ENCODE data around the gene SYNDIG1.

The SYNDIG1 gene

DNA sequence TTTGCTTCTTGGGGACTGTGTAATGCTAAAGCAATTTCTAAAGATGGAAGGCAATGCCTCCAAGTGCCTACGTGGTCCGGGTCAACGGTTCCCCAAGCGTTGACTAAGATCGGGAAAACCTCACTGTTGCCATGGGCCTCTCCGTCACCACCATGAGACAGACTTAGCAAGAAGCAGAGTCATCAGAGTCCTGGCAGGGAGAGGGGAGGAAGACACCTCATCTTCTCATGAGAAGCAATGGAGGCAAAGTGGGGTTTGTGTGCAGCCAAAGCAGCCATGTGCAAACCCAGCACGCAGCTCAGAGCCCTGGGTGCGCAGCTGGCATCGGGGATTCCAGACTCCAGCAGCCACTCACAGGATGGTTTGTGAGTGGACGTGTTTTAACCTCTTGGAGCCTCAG lies 111.4 kb downstream of the SYNDIG1 start:
- in situ Hi-C loops (cut with MboI; ENCODE audit: low sequenced_read_pairs): no loop called here

DNA sequence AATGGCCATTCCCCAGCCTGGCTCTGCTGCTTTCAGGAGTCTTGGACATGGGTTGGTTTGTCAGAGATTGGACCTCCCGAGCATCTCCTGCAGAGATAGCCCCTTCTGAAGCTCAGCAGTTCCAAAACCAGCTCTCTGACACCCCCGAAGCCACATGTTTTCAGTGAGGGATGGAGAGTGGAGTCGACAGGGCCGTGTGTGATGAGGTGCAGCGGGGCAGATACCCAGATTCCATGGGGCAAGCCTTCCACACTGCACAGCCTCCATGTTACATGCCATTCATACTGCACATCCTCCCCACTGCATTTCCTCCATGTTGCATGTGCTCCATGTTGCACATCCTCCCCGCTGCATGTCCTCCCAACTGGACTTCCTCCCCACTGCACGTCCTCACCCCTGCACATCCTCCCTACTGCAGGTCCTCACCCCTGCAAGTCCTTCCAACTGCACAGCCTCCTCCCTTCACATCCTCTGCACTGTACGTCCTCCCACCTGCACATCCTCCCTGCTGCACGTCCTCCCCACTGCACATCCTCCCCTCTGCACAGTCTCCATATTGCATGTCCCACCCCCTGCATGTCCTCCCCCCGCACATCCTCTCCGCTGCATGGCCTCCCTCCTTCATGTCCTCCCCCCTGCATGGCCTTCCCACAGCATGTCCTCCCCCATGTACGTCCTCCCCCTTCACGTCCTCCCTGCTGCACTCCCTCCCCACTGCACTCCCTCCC lies 112.2 kb downstream of the SYNDIG1 start:
- in situ Hi-C loops (cut with MboI; ENCODE audit: low sequenced_read_pairs): no loop called here

GRCh38 chr20:24582373-24583168 lies 113.1 kb downstream of the SYNDIG1 start:
- in situ Hi-C loops (cut with MboI; ENCODE audit: low sequenced_read_pairs): no loop called here

DNA sequence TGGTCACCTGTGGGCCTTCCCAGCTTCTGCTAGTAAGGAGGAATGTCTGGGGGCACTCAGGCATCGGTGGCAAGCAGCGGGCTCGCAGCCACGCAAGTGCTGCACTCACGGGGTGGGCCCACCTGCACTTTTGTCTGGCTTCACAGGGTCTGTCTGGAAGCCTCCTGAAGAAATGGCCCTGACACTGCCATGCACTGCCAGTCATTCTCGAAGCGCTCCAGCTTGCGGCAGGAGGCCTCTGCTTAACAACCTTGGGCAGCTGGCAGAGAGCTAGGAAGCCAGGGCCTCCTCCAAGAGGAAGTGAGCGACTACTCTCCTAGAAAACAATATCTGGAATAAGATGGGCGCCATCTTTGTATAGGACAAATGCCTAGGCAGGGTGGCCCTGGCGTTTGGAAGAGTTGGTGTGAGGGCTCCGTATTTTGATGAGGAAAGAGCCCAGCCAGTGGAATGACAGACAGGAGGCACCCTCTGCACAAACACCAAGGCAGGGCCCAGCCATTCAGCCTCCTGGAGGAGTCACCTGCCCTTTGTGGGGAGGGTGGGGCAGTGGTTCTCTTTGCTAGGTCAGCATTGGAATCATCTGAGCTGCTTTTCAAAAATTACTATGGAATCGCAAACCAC lies 113.9 kb downstream of the SYNDIG1 start:
- in situ Hi-C loops (cut with MboI; ENCODE audit: low sequenced_read_pairs): no loop called here

GRCh38 chr20:24584078-24584477 lies 114.6 kb downstream of the SYNDIG1 start:
- in situ Hi-C loops (cut with MboI; ENCODE audit: low sequenced_read_pairs): no loop called here

DNA sequence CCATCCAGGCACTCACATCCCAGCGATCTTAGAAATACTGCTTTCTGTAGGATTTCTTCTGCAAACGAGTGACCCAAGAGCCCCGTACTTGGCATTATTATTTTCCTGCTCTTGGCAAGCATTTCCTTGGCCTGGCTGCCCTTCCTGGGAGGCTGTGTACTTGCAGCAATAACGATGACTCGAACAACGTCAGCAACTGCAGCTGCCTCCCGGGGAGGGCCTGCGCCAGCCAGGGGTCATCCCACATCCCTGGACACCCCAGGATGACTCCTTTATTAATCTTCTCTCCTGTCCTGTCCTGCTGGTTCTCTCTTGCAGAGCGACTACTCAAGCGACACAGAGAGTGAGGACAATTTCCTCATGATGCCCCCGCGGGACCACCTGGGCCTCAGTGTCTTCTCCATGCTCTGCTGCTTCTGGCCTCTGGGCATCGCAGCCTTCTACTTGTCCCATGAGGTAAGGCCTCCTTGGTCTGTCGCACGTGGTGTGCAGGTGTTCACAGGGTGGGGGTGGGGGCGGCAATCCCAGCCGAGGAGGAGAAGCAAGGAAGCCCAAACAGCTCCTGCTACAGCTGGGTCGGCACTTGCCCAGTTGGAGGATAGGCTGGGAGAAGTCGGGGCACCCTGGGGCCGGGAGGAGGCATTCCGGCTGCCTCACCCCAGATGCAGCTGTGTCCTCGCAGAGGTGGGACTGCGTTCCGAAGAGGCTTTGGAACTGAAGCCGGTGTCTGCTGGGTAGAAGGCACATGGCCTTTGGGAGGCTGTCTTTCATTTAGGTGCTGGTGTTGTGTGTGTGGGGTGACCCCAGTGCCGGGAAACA lies 115.3 kb downstream of the SYNDIG1 start:
- in situ Hi-C loops (cut with MboI; ENCODE audit: low sequenced_read_pairs): no loop called here

DNA sequence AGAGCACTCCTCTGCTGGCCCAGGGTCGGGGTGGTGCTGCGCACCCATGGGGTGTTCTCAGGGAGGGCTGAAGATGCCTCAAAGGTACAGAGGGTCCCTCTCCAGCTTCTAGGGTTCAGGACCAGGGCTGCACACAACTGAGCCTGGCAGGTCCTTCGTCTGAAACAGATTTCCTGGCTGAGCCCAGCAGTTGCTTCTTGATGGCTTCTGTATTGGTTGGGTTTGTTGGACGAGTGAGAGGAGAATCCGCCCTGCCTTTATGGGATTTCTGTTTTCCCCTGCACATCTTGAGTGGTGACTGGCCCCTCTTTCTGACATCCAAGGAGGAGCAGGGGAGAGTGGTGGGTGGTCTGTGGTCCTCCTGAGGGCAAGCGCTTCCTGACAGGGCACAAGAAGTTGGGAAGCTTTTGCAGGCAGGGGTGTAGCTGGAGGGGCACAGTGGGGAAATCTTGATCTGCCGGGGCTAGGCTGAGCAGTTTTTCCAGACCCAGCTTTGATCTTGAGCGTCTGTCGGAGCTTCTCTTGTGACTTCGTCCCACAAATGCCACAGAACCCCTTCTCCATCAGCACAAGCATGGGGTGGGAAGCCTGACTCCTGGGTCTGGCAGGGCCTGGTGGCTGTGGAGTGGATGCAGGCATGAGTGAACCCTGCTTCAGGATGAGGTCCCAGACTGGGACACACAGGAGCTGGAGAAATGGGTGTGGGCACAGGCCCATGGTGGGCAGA lies 116.5 kb downstream of the SYNDIG1 start:
- in situ Hi-C loops (cut with MboI; ENCODE audit: low sequenced_read_pairs): no loop called here

DNA sequence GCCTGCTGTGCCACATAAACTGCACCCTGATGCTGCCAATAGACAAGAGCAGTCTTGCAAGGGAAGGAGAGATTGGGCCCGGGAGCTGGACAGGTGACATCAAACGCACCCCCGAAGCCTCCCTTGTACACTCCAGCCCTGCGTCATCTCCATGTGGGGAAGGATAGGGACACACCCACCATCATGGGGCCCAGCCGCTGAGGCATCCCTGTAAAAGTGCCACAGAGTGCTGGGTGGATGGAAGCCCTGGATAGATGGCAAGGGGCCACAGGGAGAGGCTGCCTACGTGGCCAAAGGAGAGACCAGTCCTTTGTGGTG lies 117.1 kb downstream of the SYNDIG1 start:
- in situ Hi-C loops (cut with MboI; ENCODE audit: low sequenced_read_pairs): no loop called here

GRCh38 chr20:24587384-24588046 lies 118.1 kb downstream of the SYNDIG1 start:
- in situ Hi-C loops (cut with MboI; ENCODE audit: low sequenced_read_pairs): no loop called here

GRCh38 chr20:24588047-24588635 lies 118.7 kb downstream of the SYNDIG1 start:
- in situ Hi-C loops (cut with MboI; ENCODE audit: low sequenced_read_pairs): no loop called here

DNA sequence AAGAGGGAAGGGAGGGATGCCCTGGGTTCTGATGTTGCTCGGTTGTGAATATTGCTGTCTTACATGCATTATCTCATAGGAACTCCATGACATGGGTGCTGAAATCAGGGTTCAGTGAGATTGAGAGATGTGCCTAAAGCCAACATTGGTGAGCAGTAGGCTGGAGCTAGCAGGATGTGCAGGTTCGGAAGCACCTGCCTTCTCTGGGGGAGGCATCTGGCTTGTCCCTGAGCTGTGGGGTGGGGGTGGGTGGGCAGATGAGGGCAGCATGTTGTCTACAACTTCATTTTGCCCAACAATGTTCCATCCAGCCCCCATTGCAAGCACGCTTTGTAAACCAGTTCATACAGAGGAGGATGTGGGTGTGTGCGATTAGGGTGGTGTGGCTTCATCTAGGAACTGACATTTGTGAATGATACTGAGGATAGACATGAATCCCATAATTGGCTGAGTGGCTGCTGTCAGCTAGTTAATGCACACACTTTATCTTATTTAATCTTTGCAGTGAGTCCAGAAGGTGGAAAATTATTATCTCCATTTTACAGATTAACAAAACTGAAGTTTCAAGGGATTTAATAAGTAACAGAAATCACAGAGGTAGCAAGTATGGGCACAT lies 119.4 kb downstream of the SYNDIG1 start:
- in situ Hi-C loops (cut with MboI; ENCODE audit: low sequenced_read_pairs): no loop called here

DNA sequence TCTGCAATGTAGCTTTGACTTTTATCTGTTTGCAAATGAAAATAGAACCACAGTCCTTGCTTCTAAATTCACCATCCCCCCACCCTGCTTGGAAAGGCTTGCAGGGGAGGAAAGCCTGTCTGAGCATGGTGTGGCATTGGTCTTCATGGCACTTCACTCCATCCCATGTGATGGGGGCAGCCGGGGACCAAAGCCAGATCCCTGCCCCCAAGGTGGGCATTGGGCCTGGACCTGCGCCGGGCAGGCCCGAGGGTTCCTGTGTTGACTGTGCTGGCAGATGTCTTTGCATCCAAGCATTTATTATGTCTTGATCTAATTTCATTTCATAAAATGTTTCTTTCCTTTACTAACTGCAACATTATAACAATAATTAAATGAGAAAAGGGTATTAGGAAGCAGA lies 120.0 kb downstream of the SYNDIG1 start:
- in situ Hi-C loops (cut with MboI; ENCODE audit: low sequenced_read_pairs): no loop called here

DNA sequence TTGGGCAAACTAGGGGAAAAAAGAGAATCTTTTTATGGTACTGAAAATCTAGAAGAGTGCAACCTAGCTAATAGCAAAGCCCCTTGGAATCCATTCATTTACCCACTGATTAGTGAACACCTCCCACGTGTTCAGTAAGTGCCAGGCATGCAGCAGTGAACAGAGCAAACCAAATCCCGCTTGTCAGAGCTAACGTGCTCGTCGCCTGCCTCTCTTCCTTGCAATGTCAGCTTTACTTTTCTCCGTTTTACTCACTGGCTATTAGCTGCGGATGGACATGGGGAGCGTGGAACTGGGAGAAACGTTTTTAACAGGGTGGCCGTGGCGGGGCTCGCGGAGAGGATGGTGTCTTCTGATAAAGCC lies 120.4 kb downstream of the SYNDIG1 start:
- in situ Hi-C loops (cut with MboI; ENCODE audit: low sequenced_read_pairs): no loop called here

- in situ Hi-C loops (cut with MboI; ENCODE audit: low sequenced_read_pairs): no loop called here
Observed at GRCh38 chr20:24590178-24590982, 121.0 kb downstream of the SYNDIG1 start.

- in situ Hi-C loops (cut with MboI; ENCODE audit: low sequenced_read_pairs): no loop called here
Observed at GRCh38 chr20:24597051-24597450, 127.6 kb downstream of the SYNDIG1 start.

GRCh38 chr20:24598346-24598745 lies 128.9 kb downstream of the SYNDIG1 start:
- in situ Hi-C loops (cut with MboI; ENCODE audit: low sequenced_read_pairs): no loop called here

GRCh38 chr20:24598996-24599395 lies 129.6 kb downstream of the SYNDIG1 start:
- in situ Hi-C loops (cut with MboI; ENCODE audit: low sequenced_read_pairs): no loop called here

DNA sequence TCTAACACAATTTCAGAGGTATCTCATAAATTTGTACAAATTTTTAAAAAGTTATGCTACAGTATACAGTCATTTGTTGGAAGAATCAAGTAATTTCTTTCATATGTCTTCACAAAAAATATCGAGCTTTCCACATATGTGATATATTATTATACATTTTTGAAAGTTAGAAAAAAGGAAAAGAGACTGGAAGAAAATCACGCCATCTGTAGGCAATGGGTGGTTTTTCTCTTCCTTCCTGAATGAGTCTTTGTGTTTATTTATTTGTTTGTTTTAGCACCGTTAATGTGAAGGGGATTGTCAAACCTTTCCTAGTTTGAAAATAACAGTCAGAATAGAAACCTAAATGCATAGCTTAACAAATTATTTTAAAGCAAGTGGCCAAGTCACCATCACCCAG lies 130.6 kb downstream of the SYNDIG1 start:
- in situ Hi-C loops (cut with MboI; ENCODE audit: low sequenced_read_pairs): loop anchor here (25.0 kb wide), 2 partner anchors 88 to 287 kb away; no protein-coding TSS in a partner anchor

Measured in HL-60/S4 treated with retinoic acid at 250 ng/mL for 4 days and 3 days (cell line).